GM18502 (cell line): ENCODE measurements around the gene PGLYRP1.

Experiments
- ATAC-seq: cut with Tn5 transposase; IDR thresholded peaks from one replicate; pipeline ENCODE4 v1.9.1; 2021; ENCODE audit warnings: mild to moderate bottlenecking; ENCODE audit not compliant: unreplicated experiment, poor library complexity

Gene PGLYRP1

GRCh38 chr19:46033401-46033800 is 10.5 kb upstream of the PGLYRP1 start:
- ATAC-seq: no peak

DNA sequence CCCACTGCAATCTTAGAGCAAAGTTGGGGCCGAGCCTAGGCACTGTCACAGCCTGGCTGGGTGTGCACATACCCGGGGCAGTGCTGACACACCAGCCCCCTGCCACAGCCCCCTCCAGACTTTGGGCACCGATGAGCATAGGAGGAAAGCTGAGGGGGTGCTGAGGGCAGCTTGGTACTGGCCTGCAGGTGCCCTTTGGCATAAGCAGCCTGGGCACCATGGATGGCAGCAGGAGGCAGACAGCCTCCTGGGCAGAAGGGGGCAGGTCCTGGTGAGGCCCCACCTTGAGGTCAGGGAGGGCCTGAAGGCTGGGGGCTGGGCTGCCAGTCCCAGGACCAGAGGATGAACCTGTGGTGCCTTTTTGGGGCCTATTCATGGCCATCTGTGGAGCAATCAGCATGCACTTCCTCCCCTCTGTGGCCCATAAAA is 9.8 kb upstream of the PGLYRP1 start:
- ATAC-seq: no peak

DNA sequence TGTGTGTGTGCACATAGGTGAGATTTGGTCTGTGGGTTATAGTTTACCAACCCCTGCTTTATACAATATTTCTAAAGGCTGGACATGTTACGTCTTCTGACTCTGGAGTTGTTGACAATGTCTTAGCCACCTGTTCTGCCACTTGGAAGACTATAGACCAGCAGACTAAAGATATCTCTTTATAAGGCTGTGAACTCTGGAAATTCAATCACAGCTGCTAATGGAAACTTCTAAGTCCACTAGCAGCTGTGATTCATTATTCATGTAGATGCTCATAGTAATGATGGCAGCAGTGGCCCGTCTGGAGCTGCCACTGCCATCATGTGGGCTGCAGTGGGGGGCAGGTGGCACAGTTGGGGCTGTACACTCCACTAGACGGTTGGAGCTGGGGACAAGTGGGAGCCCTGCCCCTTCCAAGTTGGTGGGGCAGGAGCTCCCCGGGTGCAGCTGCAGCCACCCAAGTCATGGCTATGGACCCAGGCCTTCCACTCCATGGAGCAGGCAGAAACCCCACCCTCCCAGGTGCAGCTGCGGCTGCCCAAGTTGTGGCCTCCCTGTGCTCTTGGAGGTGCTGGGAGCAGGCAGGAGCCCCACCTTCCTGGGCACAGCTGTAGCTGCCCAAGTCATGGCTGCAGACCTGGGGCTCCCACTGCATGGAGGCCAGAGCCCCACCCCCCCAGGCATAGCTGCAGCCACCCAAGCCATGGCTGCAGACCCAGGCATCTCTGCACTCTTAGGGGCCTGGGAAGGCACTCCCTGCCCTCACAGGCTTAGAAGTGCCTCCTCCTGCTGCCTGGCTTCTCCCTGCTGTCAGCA is 9.1 kb upstream of the PGLYRP1 start:
- ATAC-seq: no peak

GRCh38 chr19:46030812-46031550 is 8.1 kb upstream of the PGLYRP1 start:
- no peak for ATAC-seq

DNA sequence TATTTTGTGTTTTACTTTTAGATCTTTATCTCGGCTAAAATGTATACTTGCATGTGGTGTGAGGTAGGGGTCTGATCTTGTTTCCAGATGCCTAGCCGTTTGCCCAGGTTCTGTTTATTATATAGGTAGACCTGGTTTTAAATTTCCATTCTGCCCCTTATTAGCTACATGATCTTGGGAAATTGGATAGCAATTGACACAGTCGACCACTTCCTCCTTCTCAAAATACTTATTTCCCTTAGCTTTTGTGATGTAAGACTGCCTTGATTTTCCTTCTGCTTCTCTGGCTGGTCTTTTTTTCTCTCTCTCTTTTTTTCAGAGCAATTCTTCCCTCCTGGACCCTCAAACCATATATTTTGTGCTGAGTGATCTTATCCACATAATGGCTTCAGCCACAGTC is 3.0 kb upstream of the PGLYRP1 start:
- ATAC-seq: no peak

- ATAC-seq: no peak
These were observed 492 bp upstream of the PGLYRP1 start for GRCh38 chr19:46023311-46023779.

DNA sequence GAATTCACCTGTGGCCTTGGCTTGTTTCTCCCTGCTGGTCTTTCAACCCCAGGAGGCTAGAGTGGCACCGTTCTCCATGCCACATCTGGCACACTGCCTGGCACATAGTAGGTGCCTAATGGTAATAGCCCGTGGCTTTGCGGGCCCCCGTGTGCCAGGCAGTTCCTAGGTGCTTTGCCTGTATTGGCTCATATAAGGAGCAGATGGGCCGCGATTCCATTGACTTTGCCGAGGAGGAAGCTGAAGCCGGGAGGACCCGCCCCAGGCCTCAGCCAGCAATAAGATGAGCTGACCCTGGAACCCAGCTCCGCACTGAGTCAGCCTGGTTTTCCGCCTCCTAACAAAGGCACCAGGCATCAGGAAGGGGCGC is 807 bp downstream of the PGLYRP1 start:
- no peak for ATAC-seq

DNA sequence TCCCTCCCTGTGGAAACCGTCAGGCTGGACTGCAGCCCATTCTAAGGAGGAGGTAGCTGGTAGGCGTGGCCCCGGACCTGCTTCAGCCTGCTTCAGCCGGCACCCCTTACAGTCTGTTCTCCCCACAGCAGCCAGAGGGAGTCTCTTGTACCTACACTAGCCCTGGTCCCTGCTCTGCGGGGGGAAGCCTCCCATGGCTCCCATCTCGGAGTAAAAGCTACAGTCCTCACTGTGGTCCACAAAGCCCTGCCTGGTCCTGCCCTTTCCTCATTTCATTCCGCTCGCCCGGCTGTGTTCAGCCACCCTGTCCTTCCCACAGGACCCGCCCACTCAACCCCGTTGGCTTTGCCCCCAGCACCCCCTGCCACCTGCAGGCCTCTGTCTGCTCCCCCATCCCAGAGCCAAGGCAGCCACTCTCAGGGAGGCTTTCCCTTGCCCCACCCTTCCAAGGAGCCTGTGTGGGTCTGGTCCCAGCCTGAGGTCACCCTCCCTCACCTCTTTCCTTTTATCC is 1.3 kb downstream of the PGLYRP1 start:
- no peak for ATAC-seq

DNA sequence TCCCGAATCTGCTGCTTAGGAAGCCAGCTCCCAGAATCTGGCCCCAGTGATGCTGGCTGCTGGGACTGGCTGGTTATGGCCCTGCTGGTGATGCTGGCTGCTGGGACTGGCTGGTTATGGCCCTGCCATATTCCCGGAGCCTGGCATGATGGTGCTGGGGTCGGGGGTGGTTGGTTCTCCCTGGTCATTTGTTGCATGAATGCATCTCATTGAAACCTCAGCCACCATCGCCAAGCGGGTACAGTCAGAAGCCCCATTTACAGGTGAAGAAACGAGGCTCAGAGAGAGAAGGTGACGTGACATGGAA is 2.1 kb downstream of the PGLYRP1 start:
- no peak for ATAC-seq

DNA sequence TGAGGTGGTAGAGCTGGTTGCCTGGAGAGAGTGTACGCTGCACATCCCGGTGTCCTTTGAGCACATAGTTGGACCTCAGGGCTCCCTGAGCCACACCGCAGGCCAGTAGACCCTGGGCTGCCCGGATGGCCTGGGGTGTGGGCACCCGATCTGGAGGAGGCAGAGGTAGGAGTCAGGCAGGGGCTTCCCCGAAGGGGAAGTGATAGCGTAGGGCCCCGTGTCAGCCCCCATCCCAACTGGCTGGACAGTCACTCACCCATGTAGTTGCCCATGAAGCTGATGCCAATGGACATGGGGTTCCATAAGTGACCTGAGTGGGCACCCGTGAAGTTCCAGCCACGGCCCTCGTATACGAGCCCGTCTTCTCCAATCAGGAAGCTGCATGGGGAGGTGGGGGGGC is 3.6 kb downstream of the PGLYRP1 start:
- no peak for ATAC-seq

DNA sequence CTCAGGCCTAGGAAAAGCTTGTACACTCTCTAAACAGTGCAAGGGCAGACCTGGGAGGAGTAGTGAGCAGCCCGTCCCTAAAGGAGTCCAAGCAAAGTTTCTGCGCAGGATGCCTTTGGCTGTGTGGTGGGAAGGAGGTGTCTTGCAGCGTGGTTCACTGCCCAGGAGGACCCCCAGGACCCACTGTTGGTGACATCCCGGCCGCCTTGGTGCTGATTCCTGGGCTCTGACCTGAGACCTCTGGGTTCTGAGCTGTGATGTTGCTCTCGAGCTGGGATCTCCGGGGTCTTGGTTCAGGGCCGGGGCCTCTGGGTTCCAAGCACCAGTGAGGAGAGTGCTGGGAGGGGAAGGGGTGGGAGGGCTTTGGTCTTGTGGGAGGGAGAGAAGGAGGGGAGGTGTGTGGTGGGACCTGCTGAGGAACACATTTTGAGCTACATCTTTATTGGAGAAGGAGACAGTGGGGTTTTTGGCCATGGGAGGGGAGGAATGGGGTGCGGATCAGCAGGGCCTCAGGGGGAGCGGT is 4.1 kb downstream of the PGLYRP1 start:
- ATAC-seq: no peak

DNA sequence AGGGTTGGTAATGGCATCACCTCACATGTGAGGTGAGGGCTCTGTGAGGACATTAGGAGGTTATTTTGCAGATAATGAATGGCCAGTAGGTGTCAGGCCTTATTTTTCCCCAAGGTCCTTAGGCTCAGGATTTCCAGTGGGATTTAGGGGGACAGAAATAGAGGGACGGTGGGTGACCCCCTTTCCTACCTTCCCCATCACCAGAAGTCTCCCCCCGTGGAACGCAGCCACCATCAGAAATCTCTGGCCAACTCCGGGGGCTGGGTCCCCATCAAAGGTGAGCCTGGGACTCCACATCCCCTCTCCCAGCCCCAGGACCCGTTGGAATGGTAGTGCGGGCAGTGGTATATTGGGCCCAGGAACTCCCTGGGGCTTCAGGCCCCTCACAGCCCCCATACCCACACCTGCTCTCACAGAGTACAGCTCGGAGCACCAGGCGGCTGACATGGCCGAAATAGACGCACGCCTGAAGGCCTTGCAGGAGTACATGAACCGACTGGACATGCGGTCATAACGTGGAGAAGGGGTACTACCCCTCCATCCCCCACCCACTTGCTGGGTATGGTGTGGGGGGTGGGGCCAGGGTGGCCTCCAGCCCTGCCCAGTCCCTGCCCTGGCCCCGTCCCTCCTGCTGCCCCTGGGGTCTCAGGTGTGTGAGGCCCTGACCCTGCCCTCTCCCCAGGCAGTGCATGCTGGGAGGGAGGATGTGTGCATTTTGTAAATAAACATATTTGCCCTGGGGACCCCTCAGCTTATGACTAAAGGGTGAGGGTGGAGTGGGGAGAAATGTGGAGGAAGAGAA is 4.8 kb downstream of the PGLYRP1 start:
- ATAC-seq: no peak

GRCh38 chr19:46017095-46017429 is 5.8 kb downstream of the PGLYRP1 start:
- no peak for ATAC-seq

DNA sequence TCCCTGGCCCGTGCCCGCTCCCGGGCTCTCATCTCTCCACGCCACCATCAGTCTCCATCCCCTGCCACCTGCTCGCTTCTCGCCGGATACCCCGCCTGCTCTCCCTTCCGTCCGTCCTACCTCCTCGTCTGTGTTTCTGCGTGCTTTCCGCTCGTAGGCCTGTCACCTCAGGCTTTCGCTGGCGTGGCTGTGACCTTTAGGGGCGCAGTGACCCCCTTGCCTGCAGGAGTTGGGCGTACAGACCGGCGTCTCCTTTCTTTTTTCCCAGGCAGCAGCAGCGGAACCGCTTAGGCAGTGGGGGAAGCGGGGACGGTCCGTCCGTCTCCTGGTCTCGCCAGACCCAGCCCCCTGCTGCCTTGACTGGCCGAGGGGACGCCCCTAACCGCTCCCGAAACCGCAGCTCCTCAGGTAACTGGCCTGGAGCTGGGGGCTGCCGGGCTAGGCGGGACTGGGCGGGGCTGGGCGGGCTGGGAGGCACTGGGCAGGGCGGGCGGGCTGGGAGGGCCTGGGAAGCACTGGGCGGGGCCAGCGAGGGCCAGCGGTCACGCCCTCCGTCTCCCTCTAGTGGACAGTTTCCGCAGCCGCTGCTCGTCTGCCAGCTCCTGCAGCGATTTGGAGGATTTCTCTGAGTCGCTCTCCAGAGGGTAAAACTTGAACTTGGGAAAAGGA is 6.3 kb downstream of the PGLYRP1 start:
- ATAC-seq: no peak

DNA sequence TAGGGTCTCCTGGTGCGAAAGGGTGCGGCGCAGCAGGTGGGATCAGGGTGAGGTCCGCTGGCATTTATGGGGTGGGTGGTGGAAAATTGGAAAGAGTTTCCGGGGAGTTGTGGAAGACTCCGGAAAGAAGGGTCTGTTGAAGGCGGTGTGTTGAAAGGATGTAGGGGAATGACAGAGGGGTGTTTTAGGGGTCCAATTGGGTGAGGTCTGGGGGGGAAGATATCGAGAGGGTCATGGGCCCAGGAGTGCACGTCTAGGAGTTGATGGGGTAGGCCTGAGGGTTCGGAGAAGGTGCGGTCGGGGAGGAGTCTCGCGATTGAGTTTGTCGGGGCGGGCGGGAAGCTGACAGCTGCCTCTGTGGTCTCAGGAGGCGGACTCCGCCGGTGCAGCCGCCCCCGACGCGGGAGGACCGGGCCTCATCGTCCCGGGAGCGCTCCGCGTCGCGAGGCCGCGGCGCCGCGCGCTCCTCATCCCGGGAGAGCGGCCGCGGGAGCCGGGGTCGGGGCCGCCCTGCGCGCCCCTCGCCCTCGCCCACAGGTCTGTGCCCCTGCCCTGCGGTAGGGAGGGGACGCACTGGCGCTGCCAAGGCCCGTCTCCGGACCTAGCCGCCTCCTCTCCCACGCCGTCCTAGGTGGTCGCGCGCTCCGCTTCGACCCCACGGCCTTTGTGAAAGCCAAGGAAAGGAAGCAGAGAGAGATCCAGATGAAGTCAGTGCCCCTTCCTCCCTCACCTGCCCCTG is 7.0 kb downstream of the PGLYRP1 start:
- no peak for ATAC-seq

DNA sequence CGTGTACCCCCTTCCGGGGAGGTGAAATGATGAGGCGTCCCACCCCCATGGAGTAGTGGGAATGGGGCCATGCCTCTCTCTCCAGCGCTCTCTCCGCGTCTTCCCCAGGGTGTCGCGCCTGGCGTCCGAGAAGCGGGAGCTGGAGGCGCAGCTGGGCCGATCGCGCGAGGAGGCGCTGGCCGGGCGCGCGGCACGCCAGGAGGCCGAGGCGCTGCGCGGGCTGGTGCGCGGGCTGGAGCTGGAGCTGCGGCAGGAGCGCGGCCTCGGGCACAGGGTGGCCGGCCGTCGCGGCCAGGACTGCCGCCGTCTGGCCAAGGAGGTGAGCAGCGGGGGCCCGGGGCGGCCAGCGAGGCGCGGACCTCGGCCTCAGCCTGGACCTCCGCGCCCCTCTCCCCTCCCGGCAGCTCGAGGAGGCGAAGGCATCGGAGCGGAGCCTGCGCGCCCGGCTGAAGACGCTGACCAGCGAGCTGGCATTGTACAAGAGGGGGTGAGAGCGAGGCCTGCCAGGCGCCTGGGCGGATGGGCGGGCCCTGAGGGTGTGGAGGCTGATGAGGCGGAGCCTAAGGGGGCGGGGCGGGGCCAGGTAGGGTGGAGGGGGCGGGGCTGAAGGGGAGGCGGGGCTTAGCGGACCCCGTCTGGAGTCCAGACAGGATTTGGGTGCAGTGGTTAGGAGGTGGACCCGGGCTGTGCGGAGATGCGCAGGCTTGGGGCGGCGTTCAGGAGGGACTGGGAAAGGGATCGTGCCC is 7.7 kb downstream of the PGLYRP1 start:
- ATAC-seq: no peak

GRCh38 chr19:46014534-46014933 is 8.3 kb downstream of the PGLYRP1 start:
- ATAC-seq: no peak

- no peak for ATAC-seq
These were observed 13.0 kb downstream of the PGLYRP1 start for GRCh38 chr19:46009530-46010510.
